SKM-1 treated with dmso at 0.1 percent for 144 hours (cell line): Measurements from ENCODE around the gene PDE10A.

Experiments used
- DNase-seq: peaks from one replicate; lab custom pipeline; 2025; ENCODE audit not compliant: unreplicated experiment; lab: John Stamatoyannopoulos, UW

PDE10A gene

DNA sequence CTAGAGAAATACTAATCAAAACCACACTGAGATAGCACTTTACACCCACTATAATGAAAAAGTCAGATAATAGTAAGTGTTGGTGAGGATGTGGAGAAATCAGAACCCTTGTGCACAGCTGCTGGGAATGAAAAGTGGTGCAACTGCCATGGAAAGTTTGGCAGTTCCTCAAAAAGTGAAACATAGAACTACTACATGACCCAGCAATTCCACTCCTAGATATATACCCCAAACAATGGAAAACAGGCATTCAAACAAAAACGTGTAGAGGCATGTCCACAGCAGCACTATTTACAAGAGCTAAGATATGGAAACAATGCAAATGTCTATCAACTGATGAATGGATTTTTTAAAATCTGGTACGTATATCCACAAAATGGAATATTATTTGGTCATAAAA lies 236.1 kb downstream of the PDE10A start:
- DNase-seq: no peak

DNA sequence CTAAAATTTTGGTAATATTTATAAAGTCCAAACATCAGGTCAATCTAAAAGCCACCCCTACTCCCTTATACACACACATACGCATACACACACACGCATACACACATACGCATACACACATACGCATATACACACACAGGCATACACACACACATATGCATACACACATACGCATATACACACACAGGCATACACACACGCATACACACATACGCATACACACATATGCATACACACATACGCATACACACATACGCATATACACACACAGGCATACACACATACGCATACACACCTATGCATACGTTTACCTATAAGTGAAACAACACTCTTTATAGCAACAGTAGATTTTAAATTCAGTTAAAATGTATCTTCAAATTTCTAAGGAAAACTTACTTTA lies 240.8 kb downstream of the PDE10A start:
- no peak for DNase-seq

GRCh38 chr6:165417278-165417865 lies 245.7 kb downstream of the PDE10A start:
- no peak for DNase-seq

DNA sequence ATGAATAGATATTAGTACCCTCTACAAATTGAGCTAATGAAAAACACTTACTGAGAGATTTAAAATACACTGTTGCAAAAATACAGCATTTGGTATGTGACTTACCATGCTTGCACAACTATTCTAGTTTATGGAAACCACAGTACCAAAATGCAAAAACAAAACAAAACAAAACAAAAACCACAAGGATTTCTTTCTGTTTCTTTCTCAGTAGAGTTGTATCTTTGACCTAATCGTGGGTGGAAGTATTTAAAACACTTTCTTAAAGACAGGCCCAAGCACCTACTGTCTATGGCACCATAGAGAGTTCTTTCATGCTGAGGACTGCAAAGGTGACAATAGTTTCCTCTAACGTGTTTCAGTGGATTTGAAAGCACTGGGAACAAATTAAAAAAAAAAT lies 258.3 kb downstream of the PDE10A start:
- DNase-seq: no peak

DNA sequence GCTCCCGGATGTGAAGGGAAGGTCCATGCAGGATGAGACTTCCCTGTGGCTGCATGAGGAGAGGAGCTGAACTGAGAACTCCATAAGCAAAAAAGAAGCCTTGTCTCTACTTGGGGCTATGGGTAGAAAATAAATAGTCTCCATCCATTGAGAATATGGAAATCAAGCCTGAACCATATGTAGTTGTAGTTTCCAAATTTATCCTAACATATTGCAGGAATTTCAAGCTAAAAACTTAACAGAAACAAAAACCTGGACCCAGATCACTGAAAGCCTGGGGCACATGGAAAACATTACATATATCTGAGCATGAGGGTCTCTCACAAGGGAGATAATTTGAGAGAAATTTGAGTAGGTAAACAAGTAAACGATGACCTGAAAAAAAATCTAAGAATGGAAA lies 258.7 kb downstream of the PDE10A start:
- DNase-seq: no peak

- DNase-seq: no peak
These were observed 259.9 kb downstream of the PDE10A start for GRCh38 chr6:165403006-165403595.

- DNase-seq: no peak
These were observed 261.9 kb downstream of the PDE10A start for GRCh38 chr6:165401092-165401491.

DNA sequence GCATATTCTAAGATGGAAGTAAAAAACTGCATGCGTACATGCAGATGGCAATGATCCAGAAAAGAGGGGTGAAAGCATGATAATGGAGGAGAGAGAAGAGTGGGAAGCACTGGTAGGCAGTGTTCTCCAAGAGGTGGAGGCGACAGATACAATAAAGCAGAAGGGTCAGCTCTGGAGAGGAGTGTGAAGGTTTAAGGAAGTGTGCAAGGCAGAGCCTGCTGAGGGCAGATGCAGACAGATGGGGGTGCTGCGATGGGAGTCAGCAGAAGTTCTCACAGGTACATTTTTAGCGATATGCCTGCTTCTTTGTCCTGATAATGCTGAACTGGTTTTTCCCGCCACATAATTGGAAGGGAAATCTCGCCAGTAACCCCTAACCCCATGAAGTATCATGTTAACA lies 272.6 kb downstream of the PDE10A start:
- DNase-seq: no peak

DNA sequence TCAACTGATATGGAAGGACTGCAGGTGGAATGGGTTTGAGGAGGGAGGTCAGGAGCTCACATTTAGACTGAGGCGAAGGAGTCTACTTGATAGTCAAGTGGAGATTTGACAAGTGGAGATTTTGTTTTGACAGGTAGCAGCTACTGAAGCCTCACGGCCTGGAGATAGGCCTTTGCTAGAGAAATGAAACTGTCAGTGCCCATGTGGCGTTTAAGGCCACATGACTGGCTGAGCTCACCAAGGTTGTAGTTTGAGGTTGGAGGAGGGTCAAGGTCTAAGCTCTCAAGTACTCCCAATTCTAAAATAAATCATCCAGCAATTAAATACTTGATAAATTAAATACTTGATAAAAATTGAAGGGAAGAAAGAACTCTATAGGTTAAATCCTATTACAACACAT lies 273.5 kb downstream of the PDE10A start:
- DNase-seq: no peak

GRCh38 chr6:165383323-165383722 lies 279.7 kb downstream of the PDE10A start:
- DNase-seq: no peak

GRCh38 chr6:165376100-165376499 lies 286.9 kb downstream of the PDE10A start:
- DNase-seq: no peak

DNA sequence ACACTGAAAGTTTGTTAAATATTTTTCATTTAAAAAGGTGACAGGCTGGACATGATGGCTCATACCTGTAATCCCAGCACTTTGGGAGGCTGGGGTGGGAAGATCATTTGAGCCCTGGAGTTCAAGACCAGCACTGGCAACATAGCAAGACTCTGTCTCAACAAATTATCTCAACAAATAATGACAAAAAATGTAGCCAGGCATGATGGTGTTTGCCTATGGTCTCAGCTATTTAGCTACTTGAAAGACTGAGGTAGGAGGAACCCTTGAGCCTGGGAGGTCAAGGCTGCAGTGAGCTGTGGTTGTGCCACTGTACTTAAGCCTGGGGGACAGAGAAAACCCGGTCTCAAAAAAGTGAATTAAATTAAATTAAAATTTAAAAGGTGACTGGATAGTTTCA lies 297.7 kb downstream of the PDE10A start:
- DNase-seq: no peak

DNA sequence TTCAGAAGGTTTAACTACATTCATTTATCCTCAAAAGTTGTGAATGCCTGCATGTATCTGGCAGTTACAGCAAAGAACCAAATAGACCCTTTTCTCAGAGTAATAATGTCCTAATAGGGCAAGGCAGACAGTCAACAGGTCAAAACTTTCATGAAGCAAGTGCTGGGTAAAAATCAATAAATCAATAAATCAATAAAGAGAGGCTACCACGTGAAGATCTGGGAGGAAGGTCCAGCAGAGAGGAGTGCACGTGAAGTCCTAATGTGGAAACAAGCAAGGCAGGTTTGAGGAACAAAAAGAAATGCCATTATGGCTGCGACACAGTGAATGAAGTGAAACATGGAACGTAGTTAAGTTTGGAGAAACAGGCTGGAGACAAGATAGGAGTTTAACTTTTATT lies 317.3 kb downstream of the PDE10A start:
- no peak for DNase-seq

DNA sequence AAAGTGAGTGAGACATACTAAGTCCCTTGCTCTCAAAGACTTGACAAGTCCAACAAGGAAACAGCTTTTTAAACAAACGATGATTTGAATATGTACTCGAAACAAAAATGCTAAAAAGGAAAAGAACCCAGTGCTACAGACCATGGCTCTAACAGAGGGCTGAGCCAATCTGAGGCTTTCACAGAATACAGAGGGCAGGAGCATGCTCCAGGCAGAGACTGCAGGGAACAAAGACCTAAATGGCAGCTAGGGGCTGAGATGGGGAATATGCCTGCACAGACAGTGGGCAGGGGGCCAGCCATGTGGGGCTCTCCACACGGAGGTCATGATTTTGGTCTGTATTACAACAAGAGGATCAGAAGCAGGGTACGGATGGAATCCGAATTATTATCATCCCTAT lies 322.5 kb downstream of the PDE10A start:
- DNase-seq: no peak

DNA sequence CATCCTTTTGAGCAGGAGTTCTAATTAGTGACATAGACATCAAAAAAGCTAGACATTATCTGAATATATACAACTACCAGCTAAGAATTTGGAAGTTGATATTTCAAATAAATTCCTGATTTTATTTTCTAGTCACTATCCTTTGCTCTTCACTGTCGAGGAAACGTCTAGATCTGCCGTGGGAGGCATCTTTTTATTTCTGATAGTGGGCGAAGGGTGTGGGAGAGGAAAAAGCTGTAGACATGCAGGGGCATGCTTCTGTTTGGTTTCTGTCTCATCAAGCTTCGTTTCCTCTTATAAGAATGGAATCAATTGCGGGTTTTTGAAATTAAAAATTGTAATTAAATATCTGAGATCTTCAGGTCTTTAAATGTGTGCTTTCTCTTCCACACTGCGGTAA lies 337.4 kb downstream of the PDE10A start:
- DNase-seq: no peak

DNA sequence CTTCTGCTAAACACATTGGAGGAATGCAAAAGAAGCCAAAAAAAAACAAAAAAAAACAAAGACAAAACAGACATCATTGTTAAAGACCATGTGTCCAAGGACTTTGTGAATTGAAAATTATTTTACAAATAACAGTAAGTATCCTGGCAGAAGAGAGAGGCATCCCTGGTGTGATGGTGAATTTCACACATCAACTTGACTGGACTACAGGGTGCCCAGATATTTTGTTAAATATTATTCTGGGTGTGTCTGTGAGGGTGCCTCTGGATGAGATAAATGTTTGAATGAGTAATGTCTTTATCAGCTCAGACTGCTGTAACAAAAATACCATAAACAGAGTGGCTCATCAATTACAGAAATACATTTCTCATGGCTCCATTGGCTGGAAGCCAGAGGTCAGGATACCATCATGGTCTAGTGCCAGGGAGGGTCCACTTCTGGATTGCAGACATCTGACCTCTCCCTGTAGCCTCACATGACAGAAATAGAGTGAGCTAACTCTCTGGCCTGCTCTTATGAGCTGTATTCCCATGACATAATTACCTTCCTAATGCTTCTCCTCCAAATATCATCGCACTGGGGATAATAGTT lies 341.4 kb downstream of the PDE10A start:
- DNase-seq: no peak

DNA sequence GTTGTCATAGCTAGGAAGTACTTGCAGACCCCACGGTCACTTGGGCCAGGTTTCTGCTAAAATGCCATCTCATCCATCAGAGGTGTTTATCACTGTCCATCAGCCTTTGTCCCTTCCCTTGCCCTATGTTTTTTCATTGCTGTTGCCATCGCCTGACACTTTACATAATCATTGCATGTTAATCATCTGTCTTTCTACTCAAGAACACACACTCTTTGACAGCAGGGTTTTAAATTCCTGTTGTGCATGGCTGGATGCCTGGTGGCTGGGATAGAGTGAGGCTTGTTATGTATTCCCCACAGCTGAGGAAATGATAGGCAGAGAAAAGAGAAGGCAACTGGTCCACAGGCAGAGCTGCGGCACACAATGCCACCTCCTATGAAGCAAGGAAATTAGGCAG lies 341.9 kb downstream of the PDE10A start:
- no peak for DNase-seq

GRCh38 chr6:165317723-165318122 lies 345.3 kb downstream of the PDE10A start:
- no peak for DNase-seq

DNA sequence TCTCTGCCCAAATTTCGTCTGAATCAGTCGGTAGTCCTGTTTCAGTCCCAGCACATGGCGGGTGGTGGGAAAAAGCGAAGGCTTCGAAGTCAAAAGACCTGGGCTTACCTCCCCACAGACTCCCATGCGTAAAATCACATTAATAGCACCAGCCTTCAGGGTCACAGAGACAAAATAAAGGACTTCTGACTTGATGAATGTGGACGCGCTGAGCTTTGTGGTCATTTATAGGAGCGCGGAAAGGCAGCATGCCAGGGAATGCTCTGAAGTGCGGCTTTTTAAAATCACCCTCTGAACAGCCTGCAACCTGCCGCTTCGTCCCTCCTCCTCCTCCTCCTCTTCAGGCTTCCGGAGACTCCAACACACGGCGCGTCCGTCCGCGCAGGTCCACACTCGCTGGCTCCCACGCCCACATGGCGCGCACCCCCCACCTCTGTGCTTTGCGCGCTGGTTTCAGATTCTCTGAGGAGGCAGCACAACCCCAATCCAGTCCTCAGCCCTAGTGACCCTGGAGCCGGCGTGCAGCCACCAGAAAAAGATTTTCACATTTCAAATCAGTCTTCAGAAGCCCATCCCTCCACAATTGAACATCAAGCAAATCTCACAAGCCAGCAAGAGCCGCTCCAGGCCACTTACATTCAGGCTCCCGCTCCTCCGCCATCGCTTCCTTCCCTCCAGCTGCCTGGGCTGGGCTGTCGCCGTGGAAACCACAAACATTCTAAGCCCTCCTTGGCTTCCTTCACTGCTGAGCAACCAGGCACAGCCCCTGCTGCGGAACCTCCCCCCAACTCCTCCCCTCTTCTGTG lies 353.9 kb downstream of the PDE10A start, which contains the start of gene C6orf118:
Gene C6orf118, minus strand, starts transcription at position 680 of the 806 bp plus-strand sequence. Its CDS starts 19 bp downstream, at position 661.
- no peak for DNase-seq

- no peak for DNase-seq
These were observed 356.1 kb downstream of the PDE10A start for GRCh38 chr6:165306955-165307354.

GRCh38 chr6:165301372-165302246 lies 361.4 kb downstream of the PDE10A start:
- DNase-seq: no peak
